Measurements from ENCODE around the gene OR10G4. TPM values are rescaled to one million over a fixed set of nuclear protein-coding genes. Genes with fewer than 3 reads are reported as not detected.

The OR10G4 gene
- total and polyA plus RNA-seq, 2 of the 4 experiments (the other 2 are of a cell fraction): not detected

DNA sequence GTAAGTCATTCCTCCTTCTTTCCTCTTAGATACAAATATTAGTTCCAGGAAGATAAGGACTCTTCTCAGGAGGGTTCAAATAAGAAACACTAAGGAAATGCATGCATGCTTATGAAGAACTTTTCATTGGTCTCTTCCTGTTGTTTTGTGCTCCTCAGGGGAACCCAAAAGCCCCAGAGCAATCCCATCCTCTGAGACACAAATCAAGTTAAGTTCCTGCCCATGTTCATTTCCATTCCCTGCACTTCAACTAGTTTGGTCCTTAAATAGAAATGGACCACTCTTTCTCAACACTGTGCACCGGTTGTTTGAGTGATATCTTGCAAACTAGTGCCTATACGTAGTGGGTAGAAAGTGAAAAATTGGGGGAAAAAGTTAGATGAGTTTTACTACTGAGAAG lies at the start of gene OR10G4 (continued):
- no peak for TF ChIP-seq RCOR1 (IDR thresholded peaks at IDR 0.05; ENCODE audit: insufficient replicate concordance, low read length)

DNA sequence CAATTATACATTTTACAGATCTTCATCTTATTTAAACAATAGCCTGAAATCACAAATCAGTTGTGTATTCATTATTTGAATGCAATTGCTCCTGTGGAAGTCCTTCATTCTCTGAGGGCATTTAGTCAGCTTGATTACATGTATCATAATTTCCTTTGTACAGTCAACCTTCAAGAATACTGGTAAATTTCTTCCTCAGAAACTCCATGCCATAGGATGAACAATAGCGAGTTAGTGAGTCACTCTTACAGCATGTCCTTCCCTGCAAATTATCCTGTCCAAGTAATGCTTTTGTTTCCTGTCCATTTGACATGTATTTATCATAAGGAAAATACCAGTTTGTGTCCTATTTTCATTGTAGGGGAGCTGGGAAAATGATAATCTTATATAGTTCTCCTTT lies 39.0 kb upstream of the OR10G4 start:
- Histone ChIP-seq H4K91ac (ENCODE audit: insufficient read depth, low read depth, low read length) (no peak overlapping the region), H3K9ac (ENCODE audit: low read depth, low read length) (no peak overlapping the region), H4K5ac (ENCODE audit: low read depth, low read length) (no peak overlapping the region), H3K18ac (ENCODE audit: low read depth, low read length) (no peak overlapping the region), H2BK15ac (ENCODE audit: low read depth, low read length) (no peak overlapping the region), H3K56ac (ENCODE audit: extremely low read depth, insufficient read depth, low read length) (no peak overlapping the region), H2BK120ac (ENCODE audit: low read depth, low read length) (no peak overlapping the region), H2BK5ac (ENCODE audit: low read depth, low read length, poor library complexity, severe bottlenecking) (no peak overlapping the region), H2AFZ (replicated peaks; ENCODE audit: low read length, poor library complexity) (no peak overlapping the region), H4K20me1 (ENCODE audit: insufficient read depth, low read length) (no peaks in the 10 kb centered on the region), H3K27me3 (ENCODE audit: control insufficient read depth, insufficient read depth, low read length) (no peaks in the 10 kb centered on the region), H3K4me2 (ENCODE audit: low read depth, low read length) (no peak overlapping the region), H3K9me3 (ENCODE audit: control insufficient read depth, insufficient read depth, low read length) (peaks cover 9% of the 10 kb centered on the region; the same call in 1 of the 2 replicates), H3K36me3 (ENCODE audit: control insufficient read depth, insufficient read depth, low read length) (no peaks in the 10 kb centered on the region), H3K4me1 (ENCODE audit: control insufficient read depth, insufficient read depth, low read length) (no peaks in the 10 kb centered on the region), H2AK5ac (ENCODE audit: low read depth, low read length) (no peak overlapping the region), H2AK9ac (replicated peaks; ENCODE audit: low read depth, low read length, poor library complexity) (no peak overlapping the region), H3K14ac (replicated peaks; ENCODE audit: low read depth, low read length) (no peak overlapping the region), H3K23ac (ENCODE audit: low read depth, low read length) (no peak overlapping the region), H3K4ac (ENCODE audit: low read depth, low read length) (no peak overlapping the region), H4K8ac (ENCODE audit: low read depth in 2 of 2, low read length in 2 of 2) (no peak overlapping the region), H2BK20ac (ENCODE audit: low read depth, low read length) (no peak overlapping the region), H3K79me1 (ENCODE audit: low read depth in 1 of 2, low read length in 2 of 2) (no peaks in the 10 kb centered on the region), H3K4me3 (ENCODE audit: insufficient read depth, low read depth, low read length) (no peak overlapping the region), H3K9me1 (ENCODE audit: insufficient read depth, low read length) (no peaks in the 10 kb centered on the region), H3K27ac (ENCODE audit: insufficient read depth, low read length) (no peak overlapping the region)
- dilution Hi-C loops (cut with HindIII; ENCODE audit: low sequenced_read_pairs, unreplicated experiment) (no loop called here), intact Hi-C loops (cut with micrococcal nuclease) (no loop called here), in situ Hi-C loops (cut with MboI; ENCODE audit: low sequenced_read_pairs) (no loop called here)
- no peak for ATAC-seq (ENCODE audit: low read depth)
- TF ChIP-seq FOS (IDR thresholded peaks at IDR 0.05; ENCODE audit: low read depth, low read length): no peak
- TF ChIP-seq MAZ (IDR thresholded peaks at IDR 0.05; ENCODE audit: borderline replicate concordance, low read depth, low read length): no peak
- TF ChIP-seq RCOR1 (IDR thresholded peaks at IDR 0.05; ENCODE audit: insufficient replicate concordance, low read length): no peak
- no peak for TF ChIP-seq CEBPB (IDR thresholded peaks at IDR 0.05; ENCODE audit: low read depth, low read length)
- TF ChIP-seq BHLHE40 (IDR thresholded peaks at IDR 0.05; ENCODE audit: low read depth, low read length): no peak
- TF ChIP-seq CHD1 (IDR thresholded peaks at IDR 0.05; ENCODE audit: low read depth, low read length): no peak
- TF ChIP-seq RAD21 (IDR thresholded peaks at IDR 0.05; ENCODE audit: low read length): no peak
- TF ChIP-seq MAFK (IDR thresholded peaks at IDR 0.05; ENCODE audit: low read depth, low read length): no peak
- TF ChIP-seq, protein P1, sequence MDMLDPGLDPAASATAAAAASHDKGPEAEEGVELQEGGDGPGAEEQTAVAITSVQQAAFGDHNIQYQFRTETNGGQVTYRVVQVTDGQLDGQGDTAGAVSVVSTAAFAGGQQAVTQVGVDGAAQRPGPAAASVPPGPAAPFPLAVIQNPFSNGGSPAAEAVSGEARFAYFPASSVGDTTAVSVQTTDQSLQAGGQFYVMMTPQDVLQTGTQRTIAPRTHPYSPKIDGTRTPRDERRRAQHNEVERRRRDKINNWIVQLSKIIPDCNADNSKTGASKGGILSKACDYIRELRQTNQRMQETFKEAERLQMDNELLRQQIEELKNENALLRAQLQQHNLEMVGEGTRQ (IDR thresholded peaks at IDR 0.05; ENCODE audit: low read depth, low read length): no peak
- no peak for TF ChIP-seq NFE2L2 (IDR thresholded peaks at IDR 0.05; ENCODE audit: low read depth, low read length)
- no peak for TF ChIP-seq SMC3 (IDR thresholded peaks at IDR 0.05; ENCODE audit: low read depth, low read length)
- no peak for TF ChIP-seq RFX5 (IDR thresholded peaks at IDR 0.05; ENCODE audit: low read depth, low read length)
- TF ChIP-seq POLR2A (IDR thresholded peaks at IDR 0.05; ENCODE audit: low read depth, low read length): no peak
- no TSS peak for BruUV-seq (replicated peaks)
- POLR2A ChIA-PET (ENCODE audit: unreplicated experiment): no interaction called here
- WGBS, 2 experiments (ENCODE audit: extremely low coverage in 2 of 2, insufficient read length in 1 of 2): no CpG with 5 or more reads among the region's 1 CpG
- CTCF ChIA-PET: interaction anchor here (0.5 kb wide), 1 partner anchor 444 kb away, joined by 3 read pairs; no protein-coding TSS in a partner anchor
- DNase-seq: peak; percentile 4

Data from IMR-90 (cell line).